Natural killer cell (primary cell): ENCODE measurements around the gene ELOVL3. TPM values are rescaled to one million over a fixed set of nuclear protein-coding genes. Genes with fewer than 3 reads are reported as not detected.
A peak's percentile ranks its signal among the peaks of the same experiment; 100 is the strongest.

ENCODE experiments used
- ATAC-seq, 3 donors: fragments of 150-1000 bp in 2 of 3; fragments of 200-7000 bp in 1 of 3; cut with Tn5 transposase; 1 replicate in 1 of 3; 2 replicates in 2 of 3; pipeline ENCODE4 v1.10.0; 2021; ENCODE audit warnings: mild to moderate bottlenecking in 2 of 3, moderate library complexity in 2 of 3
- DNase-seq, 2 donors: peaks; one replicate each; pipeline versions ENCODE4 v3.0.0 to v3.0.0-alpha.2; 2013 to 2021; ENCODE audit warnings: mixed read lengths in 1 of 2
- H3K27ac ChIP-seq: one replicate; pipeline ENCODE4 v1.5.1; 2013; ENCODE audit warnings: mild to moderate bottlenecking, low read length
- H3K27me3 ChIP-seq: one replicate; pipeline ENCODE4 v1.6.1; 2013; ENCODE audit warnings: low read length; ENCODE audit not compliant: control insufficient read depth, insufficient read depth
- H3K36me3 ChIP-seq: one replicate; pipeline ENCODE4 v1.6.1; 2013; ENCODE audit warnings: low read length; ENCODE audit not compliant: control insufficient read depth, insufficient read depth
- H3K4me1 ChIP-seq: one replicate; pipeline ENCODE4 v1.6.1; 2013; ENCODE audit warnings: low read length; ENCODE audit not compliant: control insufficient read depth, insufficient read depth
- H3K4me3 ChIP-seq: one replicate; pipeline ENCODE4 v1.5.1; 2013; ENCODE audit warnings: low read length
- H3K9me3 ChIP-seq: one replicate; pipeline ENCODE4 v1.6.1; 2013; ENCODE audit warnings: low read length; ENCODE audit not compliant: control insufficient read depth, insufficient read depth
- H3K27ac Mint-ChIP-seq, 2 donors: one replicate each; pipeline ENCODE4 v1.8.0; 2022; ENCODE audit warnings: mild to moderate bottlenecking in 2 of 2, mixed read lengths in 2 of 2, moderate library complexity in 1 of 2
- H3K27me3 Mint-ChIP-seq, 2 donors: one replicate each; pipeline ENCODE4 v1.8.0; 2022; ENCODE audit warnings: low read depth in 2 of 2, mixed read lengths in 2 of 2
- H3K36me3 Mint-ChIP-seq: one replicate; pipeline ENCODE4 v1.8.0; 2022; ENCODE audit warnings: mixed read lengths
- H3K4me1 Mint-ChIP-seq, 2 donors: one replicate each; pipeline ENCODE4 v1.8.0; 2022; ENCODE audit warnings: mixed read lengths in 2 of 2
- H3K4me3 Mint-ChIP-seq: one replicate; pipeline ENCODE4 v1.8.0; 2022; ENCODE audit warnings: mild to moderate bottlenecking, moderate library complexity, mixed read lengths
- H3K9me3 Mint-ChIP-seq, 2 donors: one replicate each; pipeline ENCODE4 v1.8.0; 2022; ENCODE audit warnings: mixed read lengths in 2 of 2
- CTCF ChIP-seq: fragments of 200-600 bp; IDR thresholded peaks from one replicate; pipeline ENCODE4 v1.8.0; 2022; ENCODE audit warnings: antibody characterized with exemption
- WGBS: methylation state at CpG from one replicate; pipeline ENCODE4 v1.1.7; 2013; ENCODE audit warnings: missing lambda C conversion rate; ENCODE audit not compliant: insufficient coverage; 5-methylcytosine and 5-hydroxymethylcytosine counted together
- intact Hi-C: fragments of 100-400 bp; cut with micrococcal nuclease; formaldehyde crosslinking; loops from one replicate; pipeline ENCODE4 v1.14.2; 2022
- total RNA-seq, 4 donors: library from RNA; stranded (reverse); fragments of 120-200 nt in 1 of 4; gene quantifications; one replicate each; pipeline versions ENCODE4 v1.2.3 to v1.2.4, GENCODE V29; 2013 to 2022

Gene ELOVL3
- total RNA-seq, 3 donors from 2014 or later (not counting 1 experiment from before 2014, with no cell fraction given) = not detected

- H3K27me3 ChIP-seq = peaks cover 15% of the 10 kb centered on the region
- H3K27ac Mint-ChIP-seq = no peak overlapping the region
- DNase-seq = no peak
- H3K36me3 Mint-ChIP-seq = no peaks in the 10 kb centered on the region
- H3K4me3 Mint-ChIP-seq = peak overlapping the region; percentile 30
- intact Hi-C loops = loop anchor here (10.0 kb wide), 1 partner anchor 401 kb away; the partner anchor contains the start of gene TRIM8
- peaks cover 31% of the 10 kb centered on the region for H3K4me1 ChIP-seq
- ATAC-seq = no peak
- H3K9me3 Mint-ChIP-seq = no peaks in the 10 kb centered on the region
- H3K4me1 Mint-ChIP-seq = peaks cover 47 to 60% of the 10 kb centered on the region in 2 donors
- no peaks in the 10 kb centered on the region for H3K36me3 ChIP-seq
- H3K4me3 ChIP-seq = no peak overlapping the region
- peaks cover 15 to 32% of the 10 kb centered on the region in 2 donors for H3K27me3 Mint-ChIP-seq
- H3K27ac ChIP-seq = no peak overlapping the region
- no peaks in the 10 kb centered on the region for H3K9me3 ChIP-seq
- WGBS = 92% methylated on average over 2 of the region's 2 CpGs
- TF ChIP-seq CTCF = no peak
Observed at GRCh38 chr10:102243309-102243708, 17.2 kb downstream of the ELOVL3 start.

- Histone ChIP-seq H3K9me3 (no peaks in the 10 kb centered on the region), H3K27ac (peak within 1 kb of the TSS; percentile 89), H3K27me3 (peaks cover 15% of the 10 kb centered on the region), H3K36me3 (peaks cover 2% of the 10 kb centered on the region), H3K4me1 (peaks cover 31% of the 10 kb centered on the region), H3K4me3 (peak within 1 kb of the TSS; percentile 94)
- 0% methylated on average over 47 of the region's 47 CpGs for WGBS
- H3K9me3 Mint-ChIP-seq = no peaks in the 10 kb centered on the region
- peak within 1 kb of the TSS; percentile 98 to 99 for H3K27ac Mint-ChIP-seq
- peaks cover 7 to 19% of the 10 kb centered on the region in 2 donors for H3K27me3 Mint-ChIP-seq
- no peak for TF ChIP-seq CTCF
- peaks cover 47 to 60% of the 10 kb centered on the region in 2 donors for H3K4me1 Mint-ChIP-seq
- peak; percentile 88 to 97 for DNase-seq
- intact Hi-C loops = loop anchor here (1.0 to 10.0 kb wide), 4 partner anchors 19 to 399 kb away; partner anchors contain the start of genes ACTR1A, ELOVL3, NOLC1 and TRIM8
- peak; percentile 80 to 94 (median 84) for ATAC-seq
- no peaks in the 10 kb centered on the region for H3K36me3 Mint-ChIP-seq
- H3K4me3 Mint-ChIP-seq = peak within 1 kb of the TSS; percentile 98
Observed at GRCh38 chr10:102245082-102245931, 19.2 kb downstream of the ELOVL3 start, which contains the start of gene GBF1. Gene GBF1 (plus strand): TSS chr10:102245532. CDS start chr10:102258939, 13,407 bp downstream.

GRCh38 chr10:102245932-102246251 lies 19.8 kb downstream of the ELOVL3 start:
- Histone ChIP-seq H3K36me3 (peaks cover 2% of the 10 kb centered on the region), H3K4me1 (peaks cover 26% of the 10 kb centered on the region), H3K27ac (peak overlapping the region; percentile 89), H3K4me3 (peak overlapping the region; percentile 94), H3K27me3 (peaks cover 9% of the 10 kb centered on the region), H3K9me3 (no peaks in the 10 kb centered on the region)
- peaks cover 47 to 55% of the 10 kb centered on the region in 2 donors for H3K4me1 Mint-ChIP-seq
- intact Hi-C loops = loop anchor here (1.0 to 10.0 kb wide), 4 partner anchors 20 to 399 kb away; partner anchors contain the start of genes ACTR1A, ELOVL3, NOLC1 and TRIM8
- DNase-seq (no peak), ATAC-seq (no peak)
- 2% methylated on average over 3 of the region's 4 CpGs for WGBS
- peak overlapping the region; percentile 98 to 99 for H3K27ac Mint-ChIP-seq
- H3K27me3 Mint-ChIP-seq = peaks cover 7 to 15% of the 10 kb centered on the region in 2 donors
- no peaks in the 10 kb centered on the region for H3K36me3 Mint-ChIP-seq
- no peaks in the 10 kb centered on the region for H3K9me3 Mint-ChIP-seq
- TF ChIP-seq CTCF = no peak
- H3K4me3 Mint-ChIP-seq = peak overlapping the region; percentile 98
